GM21367 (cell line): ENCODE results near the gene EVI5.

Experiments used
- ATAC-seq: cut with Tn5 transposase; IDR thresholded peaks from one replicate; pipeline ENCODE4 v1.9.1; 2021; ENCODE audit not compliant: unreplicated experiment

The EVI5 gene

GRCh38 chr1:92784639-92785500, at the start of gene EVI5:
EVI5 (minus strand) TSS chr1:92785108; CDS start chr1:92736546, 48,562 bp downstream.
- peak; percentile 94 for ATAC-seq

- no peak for ATAC-seq
These were observed 49.7 kb upstream of the EVI5 start for GRCh38 chr1:92834617-92835016.

GRCh38 chr1:92833840-92834239, 48.9 kb upstream of the EVI5 start:
- ATAC-seq = no peak

GRCh38 chr1:92832537-92833114, 47.7 kb upstream of the EVI5 start:
- no peak for ATAC-seq

GRCh38 chr1:92831762-92832536, 47.0 kb upstream of the EVI5 start, which contains the start of gene RPL5:
RPL5 (plus strand) TSS chr1:92832040; CDS start chr1:92832115, 75 bp downstream.
- peak; percentile 87 for ATAC-seq

GRCh38 chr1:92831368-92831761, 46.5 kb upstream of the EVI5 start:
- no peak for ATAC-seq

- ATAC-seq = no peak
These were observed 41.9 kb upstream of the EVI5 start for GRCh38 chr1:92826792-92827191.

GRCh38 chr1:92822879-92823278, 38.0 kb upstream of the EVI5 start:
- no peak for ATAC-seq

GRCh38 chr1:92820551-92820950, 35.6 kb upstream of the EVI5 start:
- ATAC-seq = no peak

GRCh38 chr1:92820024-92820423, 35.1 kb upstream of the EVI5 start:
- ATAC-seq = no peak

- peak; percentile 58 for ATAC-seq
These were observed 33.3 kb upstream of the EVI5 start for GRCh38 chr1:92817986-92818764.

- ATAC-seq = no peak
These were observed 32.3 kb upstream of the EVI5 start for GRCh38 chr1:92817137-92817697.

GRCh38 chr1:92816732-92817131, 31.8 kb upstream of the EVI5 start:
- ATAC-seq = no peak

- ATAC-seq = no peak
These were observed 23.5 kb upstream of the EVI5 start for GRCh38 chr1:92808381-92808780.

GRCh38 chr1:92805216-92805615, 20.3 kb upstream of the EVI5 start:
- no peak for ATAC-seq

- peak; percentile 38 for ATAC-seq
These were observed 19.9 kb upstream of the EVI5 start for GRCh38 chr1:92804721-92805201.

GRCh38 chr1:92803140-92803887, 18.4 kb upstream of the EVI5 start:
- ATAC-seq = no peak

GRCh38 chr1:92797961-92798360, 13.1 kb upstream of the EVI5 start:
- ATAC-seq = no peak

- no peak for ATAC-seq
These were observed 12.4 kb upstream of the EVI5 start for GRCh38 chr1:92797297-92797696.

GRCh38 chr1:92795166-92795565, 10.3 kb upstream of the EVI5 start:
- no peak for ATAC-seq
